H7 (cell line): ENCODE results near the gene YIPF1. TPM values are rescaled to one million over a fixed set of nuclear protein-coding genes. Genes with fewer than 3 reads are reported as not detected.
"Not testable (repeated sequence)": the region's sequence is repeated elsewhere in the genome, so short reads cannot be mapped to it uniquely, and the experiment has no call there.

Experiments
- DNase-seq: peaks from one replicate; pipeline ENCODE4 v3.0.0; 2012
- H3K27me3 ChIP-seq: 2 replicates; pipeline ENCODE4 v1.6.0; 2011; ENCODE audit warnings: mild to moderate bottlenecking, low read length; ENCODE audit not compliant: control insufficient read depth, insufficient read depth
- H3K36me3 ChIP-seq: replicated peaks from 2 replicates; pipeline ENCODE4 v1.5.1; 2011; ENCODE audit warnings: low read length; ENCODE audit not compliant: control insufficient read depth, insufficient read depth
- H3K4me3 ChIP-seq: 2 replicates; pipeline ENCODE4 v1.5.1; 2011; ENCODE audit warnings: low read depth, mild to moderate bottlenecking, control low read depth, low read length, moderate library complexity; ENCODE audit not compliant: insufficient read depth
- total RNA-seq: library from RNA; depleted of rRNA; stranded (reverse); fragments of >200 nt; shearing (Covaris generic); gene quantifications from 2 replicates; pipeline ENCODE4 v1.2.3, GENCODE V29; 2014

Gene YIPF1
- total RNA-seq, 1 experiment from 2014 or later = 29.3 TPM

DNA sequence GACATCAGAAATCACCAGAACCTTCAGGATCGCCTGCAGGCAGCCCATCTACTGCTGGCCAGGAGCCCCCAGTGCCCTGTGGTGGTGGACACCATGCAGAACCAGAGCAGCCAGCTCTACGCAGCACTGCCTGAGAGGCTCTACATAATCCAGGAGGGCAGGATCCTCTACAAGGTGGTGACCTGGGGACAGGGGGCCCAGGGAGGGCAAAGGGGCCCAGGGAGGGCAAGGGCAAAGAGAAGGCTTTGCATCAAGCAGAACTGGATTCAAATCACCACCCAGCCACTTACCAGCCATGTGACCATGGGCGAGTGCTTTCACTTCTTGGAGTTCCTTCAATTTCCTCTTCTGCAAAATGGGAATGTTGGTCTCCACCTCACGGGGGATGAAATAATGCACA is 16.5 kb upstream of the YIPF1 start:
- Histone ChIP-seq H3K27me3 (no peaks in the 10 kb centered on the region), H3K36me3 (no peaks in the 10 kb centered on the region), H3K4me3 (no peak overlapping the region)
- no peak for DNase-seq

DNA sequence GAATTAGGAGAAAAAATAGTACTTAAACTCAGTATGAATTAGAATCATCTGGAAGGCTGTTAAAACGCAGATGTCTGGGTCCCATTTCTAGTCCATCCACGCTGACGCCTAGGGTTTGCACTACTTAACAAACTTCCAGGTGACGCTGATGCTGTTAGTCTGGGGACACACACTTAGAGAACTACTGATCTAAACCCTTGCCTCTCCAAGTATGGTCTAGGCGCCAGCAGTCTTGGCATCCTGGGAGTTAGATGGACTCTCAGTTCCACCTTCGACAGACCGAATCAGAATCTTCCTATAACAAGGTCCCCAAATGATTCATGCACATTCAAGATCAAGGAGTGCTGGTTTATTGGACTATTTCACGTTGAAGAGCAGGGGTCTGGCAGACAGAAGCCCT is 15.9 kb upstream of the YIPF1 start:
- Histone ChIP-seq H3K36me3 (no peaks in the 10 kb centered on the region), H3K4me3 (no peak overlapping the region), H3K27me3 (no peaks in the 10 kb centered on the region)
- DNase-seq = no peak

GRCh38 chr1:53902235-53903138 is 12.9 kb upstream of the YIPF1 start:
- Histone ChIP-seq H3K27me3 (no peaks in the 10 kb centered on the region), H3K36me3 (no peaks in the 10 kb centered on the region), H3K4me3 (no peak overlapping the region)
- no peak for DNase-seq

DNA sequence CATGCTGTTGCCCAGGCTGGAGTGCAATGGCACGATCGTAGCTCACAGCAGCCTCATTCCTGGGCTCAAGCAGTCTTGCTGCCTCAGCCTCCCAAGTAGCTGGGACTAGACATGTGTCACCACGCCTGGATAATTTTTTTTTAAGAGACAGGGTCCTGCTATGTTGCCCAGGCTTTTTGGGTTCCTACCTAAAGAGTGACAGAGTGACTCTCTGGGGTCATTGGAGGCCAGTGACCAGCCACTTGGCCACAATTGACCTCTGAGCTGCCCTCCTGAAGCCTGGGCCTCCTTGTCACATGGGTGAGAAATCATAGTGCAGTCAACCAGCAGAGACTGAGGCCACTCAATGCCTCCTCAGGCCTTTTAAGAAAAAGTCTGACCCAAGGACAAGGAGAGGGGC is 10.1 kb upstream of the YIPF1 start:
- no peaks in the 10 kb centered on the region for H3K27me3 ChIP-seq
- no peak for DNase-seq
- no peaks in the 10 kb centered on the region for H3K36me3 ChIP-seq
- H3K4me3 ChIP-seq = no peak overlapping the region

- Histone ChIP-seq H3K27me3 (no peaks in the 10 kb centered on the region), H3K4me3 (no peak overlapping the region), H3K36me3 (no peaks in the 10 kb centered on the region)
- no peak for DNase-seq
Measured at GRCh38 chr1:53899206-53899628, 9.6 kb upstream of the YIPF1 start.

DNA sequence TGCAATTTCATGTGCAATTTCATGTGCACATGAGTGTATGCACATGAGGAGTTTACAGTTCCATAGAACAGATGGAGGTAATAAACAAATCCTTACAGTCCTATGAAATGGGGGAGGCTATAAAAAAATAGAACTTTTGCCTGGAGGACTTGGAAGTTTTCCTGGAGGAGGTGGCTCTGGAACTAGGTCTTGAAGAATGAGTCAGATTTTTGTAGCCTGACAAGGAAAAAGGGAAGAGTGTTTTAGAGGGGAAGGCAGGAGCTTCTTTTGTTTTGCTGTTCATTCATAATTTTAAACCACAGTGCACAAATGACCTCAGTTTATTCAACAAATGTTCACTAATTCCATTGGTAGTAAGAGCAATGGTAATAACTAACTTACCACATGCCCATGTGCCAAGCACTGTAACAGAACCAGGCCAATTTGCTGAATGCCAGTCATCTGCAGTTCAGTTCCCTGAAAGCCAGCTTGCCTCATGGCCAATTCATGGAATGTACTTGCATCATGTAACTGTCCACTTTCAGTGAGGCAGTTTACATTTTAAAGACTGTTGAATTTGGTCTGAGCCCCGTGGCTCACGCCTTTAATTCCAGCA is 7.1 kb upstream of the YIPF1 start:
- H3K36me3 ChIP-seq = no peaks in the 10 kb centered on the region
- H3K27me3 ChIP-seq = no peaks in the 10 kb centered on the region
- no peak overlapping the region for H3K4me3 ChIP-seq
- DNase-seq = no peak

DNA sequence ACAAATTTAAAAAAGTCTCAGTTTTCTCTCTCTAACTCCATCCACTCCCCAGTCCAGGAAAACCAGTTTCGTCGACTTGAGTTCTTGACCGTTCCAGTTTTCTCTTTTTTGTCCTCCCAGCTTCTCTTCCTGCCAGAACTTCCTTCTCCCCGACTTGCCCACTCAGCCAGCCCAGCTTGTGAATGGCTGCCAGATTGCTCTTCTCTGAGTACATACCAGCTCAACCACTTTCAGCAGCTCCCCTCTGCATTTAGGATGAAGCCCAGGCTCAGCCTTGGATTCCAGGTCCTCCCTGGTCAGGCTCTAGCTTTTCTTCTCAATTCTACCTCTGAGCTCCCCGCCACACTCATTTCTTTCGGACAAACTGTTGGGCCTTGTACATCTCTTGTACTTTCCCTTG is 5.8 kb upstream of the YIPF1 start:
- DNase-seq = no peak
- Histone ChIP-seq H3K36me3 (no peaks in the 10 kb centered on the region), H3K4me3 (no peak overlapping the region), H3K27me3 (peaks cover 1% of the 10 kb centered on the region)

GRCh38 chr1:53894644-53895043 is 5.0 kb upstream of the YIPF1 start:
- DNase-seq = no peak

GRCh38 chr1:53893999-53894636 is 4.5 kb upstream of the YIPF1 start, which contains the start of gene DIO1:
DIO1 (plus strand) TSS chr1:53894187; CDS start chr1:53894211, 24 bp downstream.
- DNase-seq = peak; percentile 56
- H3K36me3 ChIP-seq = no peaks in the 10 kb centered on the region
- H3K4me3 ChIP-seq = no peak within 1 kb of the TSS
- H3K27me3 ChIP-seq = peaks cover 3% of the 10 kb centered on the region

More at GRCh38 chr1:53894644-53895043, 5.0 kb upstream of the YIPF1 start:
- peaks cover 3% of the 10 kb centered on the region for H3K27me3 ChIP-seq
- H3K4me3 ChIP-seq = no peak overlapping the region
- H3K36me3 ChIP-seq = no peaks in the 10 kb centered on the region

GRCh38 chr1:53892911-53893310 is 3.3 kb upstream of the YIPF1 start:
- Histone ChIP-seq H3K36me3 (no peaks in the 10 kb centered on the region), H3K27me3 (peaks cover 3% of the 10 kb centered on the region), H3K4me3 (no peak overlapping the region)
- DNase-seq = no peak

DNA sequence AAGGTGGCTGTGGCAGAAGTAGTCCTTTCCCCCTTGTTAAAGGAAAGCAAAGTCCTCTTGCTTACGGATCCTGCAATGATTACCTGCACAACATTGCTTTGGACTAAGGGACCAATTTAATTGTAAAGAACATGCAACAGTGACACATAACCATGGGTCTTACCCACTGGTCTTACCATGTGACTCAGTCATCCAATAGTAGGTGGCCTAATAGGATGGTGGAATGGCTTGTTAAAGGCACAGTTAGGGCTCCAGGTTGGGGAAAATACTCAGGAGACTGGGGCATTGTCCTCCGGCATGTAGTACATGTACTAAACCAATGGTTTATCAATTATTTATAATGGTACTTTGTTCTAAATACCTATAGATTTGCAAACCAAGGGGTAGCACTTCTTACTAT is 2.1 kb upstream of the YIPF1 start:
- no peaks in the 10 kb centered on the region for H3K36me3 ChIP-seq
- H3K27me3 ChIP-seq = peaks cover 3% of the 10 kb centered on the region
- no peak overlapping the region for H3K4me3 ChIP-seq
- no peak for DNase-seq

DNA sequence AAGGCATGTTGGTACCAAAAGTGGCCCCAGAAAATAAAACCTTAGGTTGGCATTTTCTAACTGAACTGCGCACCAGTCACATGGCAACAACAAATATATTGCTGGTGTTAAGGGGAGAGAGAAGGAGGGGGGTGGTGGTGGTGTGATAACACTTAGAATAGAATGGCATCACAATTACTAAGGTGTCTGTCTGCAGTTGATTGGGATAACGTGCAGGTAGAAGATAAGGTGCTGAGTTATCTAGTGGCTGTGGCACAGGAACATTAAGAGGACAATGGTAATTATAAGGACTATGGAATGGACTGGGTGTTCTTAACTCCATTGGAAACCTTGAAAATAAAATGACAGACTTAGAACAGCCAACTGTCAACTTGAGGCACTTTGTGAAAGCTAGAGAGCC is 1.4 kb upstream of the YIPF1 start:
- Histone ChIP-seq H3K4me3 (no peak overlapping the region), H3K27me3 (peaks cover 3% of the 10 kb centered on the region), H3K36me3 (no peaks in the 10 kb centered on the region)
- no peak for DNase-seq

- DNase-seq = no peak
- H3K4me3 ChIP-seq = no peak overlapping the region
- no peaks in the 10 kb centered on the region for H3K36me3 ChIP-seq
- peaks cover 3% of the 10 kb centered on the region for H3K27me3 ChIP-seq
Measured at GRCh38 chr1:53890522-53890941, 935 bp upstream of the YIPF1 start.

- no peak for DNase-seq
- H3K36me3 ChIP-seq = no peaks in the 10 kb centered on the region
- H3K4me3 ChIP-seq = no peak overlapping the region
- H3K27me3 ChIP-seq = peaks cover 3% of the 10 kb centered on the region
Measured at GRCh38 chr1:53888681-53889080, 916 bp downstream of the YIPF1 start.

- not testable (repeated sequence) for H3K4me3 ChIP-seq, H3K27me3 ChIP-seq, DNase-seq, H3K36me3 ChIP-seq
Measured at GRCh38 chr1:53883600-53883999, 6.0 kb downstream of the YIPF1 start.
